Muscle layer of duodenum (tissue), 2 donors: ENCODE results near the gene NHLRC4.

Experiments used
- H3K27ac ChIP-seq: one replicate; pipeline ENCODE4 v1.7.0; 2013; ENCODE audit warnings: mild to moderate bottlenecking, low read length
- H3K27me3 ChIP-seq: one replicate; pipeline ENCODE4 v1.7.0; 2013; ENCODE audit warnings: low read depth, mild to moderate bottlenecking, control low read depth, low read length
- H3K36me3 ChIP-seq, 2 donors: one replicate each; pipeline ENCODE4 v1.7.0; 2013; ENCODE audit warnings: low read length in 2 of 2, control low read depth in 1 of 2, mild to moderate bottlenecking in 1 of 2; ENCODE audit not compliant: insufficient read depth in 2 of 2, control insufficient read depth in 1 of 2
- H3K4me1 ChIP-seq, 2 donors: one replicate each; pipeline ENCODE4 v1.7.0; 2013; ENCODE audit warnings: low read length in 2 of 2, mild to moderate bottlenecking in 2 of 2, control low read depth in 1 of 2, moderate library complexity in 1 of 2; ENCODE audit not compliant: insufficient read depth in 2 of 2, control insufficient read depth in 1 of 2
- H3K4me3 ChIP-seq, 2 donors: one replicate each; pipeline ENCODE4 v1.7.0; 2013; ENCODE audit warnings: low read length in 2 of 2, low read depth in 1 of 2, mild to moderate bottlenecking in 1 of 2
- H3K9me3 ChIP-seq, 2 donors: one replicate each; pipeline ENCODE4 v1.7.0; 2013; ENCODE audit warnings: low read length in 2 of 2, control low read depth in 1 of 2, mild to moderate bottlenecking in 1 of 2; ENCODE audit not compliant: control insufficient read depth in 1 of 2
- donor health status: healthy.

The NHLRC4 gene

GRCh38 chr16:603933-604332, 37.1 kb downstream of the NHLRC4 start:
- no peaks in the 10 kb centered on the region for H3K4me1 ChIP-seq
- no peak overlapping the region for H3K27ac ChIP-seq
- H3K9me3 ChIP-seq: peaks cover 0 to 6% of the 10 kb centered on the region in 2 donors
- H3K4me3 ChIP-seq: no peak overlapping the region
- H3K36me3 ChIP-seq: peaks cover 0 to 13% of the 10 kb centered on the region in 2 donors
- H3K27me3 ChIP-seq: no peaks in the 10 kb centered on the region

- peaks cover 0 to 6% of the 10 kb centered on the region in 2 donors for H3K9me3 ChIP-seq
- no peak overlapping the region for H3K4me3 ChIP-seq
- H3K27me3 ChIP-seq: no peaks in the 10 kb centered on the region
- no peak overlapping the region for H3K27ac ChIP-seq
- peaks cover 0 to 4% of the 10 kb centered on the region in 2 donors for H3K36me3 ChIP-seq
- peaks cover 0 to 10% of the 10 kb centered on the region in 2 donors for H3K4me1 ChIP-seq
Observed at GRCh38 chr16:606656-607307, 40.0 kb downstream of the NHLRC4 start.

GRCh38 chr16:608019-608418, 41.2 kb downstream of the NHLRC4 start:
- no peak overlapping the region for H3K27ac ChIP-seq
- no peaks in the 10 kb centered on the region for H3K27me3 ChIP-seq
- H3K9me3 ChIP-seq: peaks cover 0 to 6% of the 10 kb centered on the region in 2 donors
- H3K4me1 ChIP-seq: peaks cover 0 to 10% of the 10 kb centered on the region in 2 donors
- peaks cover 0 to 4% of the 10 kb centered on the region in 2 donors for H3K36me3 ChIP-seq
- H3K4me3 ChIP-seq: no peak overlapping the region

DNA sequence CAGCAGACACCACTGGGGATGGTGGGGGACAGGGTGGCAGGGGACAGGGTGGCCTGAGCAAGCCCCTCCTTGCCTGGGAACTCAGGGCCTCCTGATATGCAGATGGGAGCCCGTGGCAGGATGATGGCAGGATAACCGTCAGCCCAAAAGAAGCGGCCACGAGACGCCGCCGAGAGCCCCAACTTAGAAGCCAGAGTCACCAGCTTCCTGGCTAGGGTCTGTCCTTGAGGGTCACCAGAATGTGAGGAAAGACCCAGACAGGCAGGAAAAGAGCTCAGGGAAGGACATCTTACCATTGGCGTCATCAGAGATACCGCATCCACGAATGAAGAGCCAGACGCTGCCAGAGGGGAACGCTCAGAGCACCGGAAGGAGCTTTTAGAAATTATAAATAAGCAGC, 42.5 kb downstream of the NHLRC4 start:
- peaks cover 0 to 10% of the 10 kb centered on the region in 2 donors for H3K4me1 ChIP-seq
- no peak overlapping the region for H3K4me3 ChIP-seq
- no peak overlapping the region for H3K27ac ChIP-seq

GRCh38 chr16:609984-610383, 43.2 kb downstream of the NHLRC4 start:
- Histone ChIP-seq H3K27me3 (no peaks in the 10 kb centered on the region), H3K27ac (no peak overlapping the region)

More for the DNA sequence above, 42.5 kb downstream of the NHLRC4 start:
- no peaks in the 10 kb centered on the region for H3K27me3 ChIP-seq
- peaks cover 0 to 4% of the 10 kb centered on the region in 2 donors for H3K36me3 ChIP-seq
- peaks cover 0 to 6% of the 10 kb centered on the region in 2 donors for H3K9me3 ChIP-seq

GRCh38 chr16:610513-611381, 43.9 kb downstream of the NHLRC4 start:
- no peak overlapping the region for H3K27ac ChIP-seq
- H3K36me3 ChIP-seq: peaks cover 0 to 4% of the 10 kb centered on the region in 2 donors
- H3K9me3 ChIP-seq: no peaks in the 10 kb centered on the region
- H3K27me3 ChIP-seq: no peaks in the 10 kb centered on the region
- peaks cover 0 to 10% of the 10 kb centered on the region in 2 donors for H3K4me1 ChIP-seq
- H3K4me3 ChIP-seq: no peak overlapping the region

More at GRCh38 chr16:609984-610383, 43.2 kb downstream of the NHLRC4 start:
- peaks cover 0 to 10% of the 10 kb centered on the region in 2 donors for H3K4me1 ChIP-seq
- peaks cover 0 to 4% of the 10 kb centered on the region in 2 donors for H3K36me3 ChIP-seq
- H3K9me3 ChIP-seq: peaks cover 0 to 5% of the 10 kb centered on the region in 2 donors
- no peak overlapping the region for H3K4me3 ChIP-seq

DNA sequence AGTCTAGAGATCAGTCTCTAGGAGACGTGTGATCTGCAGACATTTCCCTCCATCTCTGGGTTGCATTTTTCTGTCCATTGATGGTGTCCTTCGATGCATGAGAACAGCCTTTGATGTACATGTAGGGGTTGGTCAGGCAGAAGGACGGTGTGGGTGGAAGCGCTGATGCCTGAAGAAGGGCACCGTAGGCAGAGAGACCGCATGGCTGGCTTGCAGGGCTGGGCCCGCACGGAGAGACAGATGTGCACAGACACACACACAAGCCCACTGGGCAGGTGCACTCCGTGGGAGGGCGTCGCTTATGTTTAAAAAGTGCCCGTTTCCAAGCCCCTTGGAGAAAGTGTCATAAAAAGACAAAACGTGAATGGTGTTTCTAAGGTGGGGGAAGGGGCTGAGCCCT, 48.3 kb downstream of the NHLRC4 start:
- Histone ChIP-seq H3K4me3 (no peak overlapping the region), H3K27me3 (no peaks in the 10 kb centered on the region), H3K9me3 (no peaks in the 10 kb centered on the region), H3K4me1 (peaks cover 0 to 9% of the 10 kb centered on the region in 2 donors), H3K27ac (no peak overlapping the region), H3K36me3 (peaks cover 0 to 6% of the 10 kb centered on the region in 2 donors)

DNA sequence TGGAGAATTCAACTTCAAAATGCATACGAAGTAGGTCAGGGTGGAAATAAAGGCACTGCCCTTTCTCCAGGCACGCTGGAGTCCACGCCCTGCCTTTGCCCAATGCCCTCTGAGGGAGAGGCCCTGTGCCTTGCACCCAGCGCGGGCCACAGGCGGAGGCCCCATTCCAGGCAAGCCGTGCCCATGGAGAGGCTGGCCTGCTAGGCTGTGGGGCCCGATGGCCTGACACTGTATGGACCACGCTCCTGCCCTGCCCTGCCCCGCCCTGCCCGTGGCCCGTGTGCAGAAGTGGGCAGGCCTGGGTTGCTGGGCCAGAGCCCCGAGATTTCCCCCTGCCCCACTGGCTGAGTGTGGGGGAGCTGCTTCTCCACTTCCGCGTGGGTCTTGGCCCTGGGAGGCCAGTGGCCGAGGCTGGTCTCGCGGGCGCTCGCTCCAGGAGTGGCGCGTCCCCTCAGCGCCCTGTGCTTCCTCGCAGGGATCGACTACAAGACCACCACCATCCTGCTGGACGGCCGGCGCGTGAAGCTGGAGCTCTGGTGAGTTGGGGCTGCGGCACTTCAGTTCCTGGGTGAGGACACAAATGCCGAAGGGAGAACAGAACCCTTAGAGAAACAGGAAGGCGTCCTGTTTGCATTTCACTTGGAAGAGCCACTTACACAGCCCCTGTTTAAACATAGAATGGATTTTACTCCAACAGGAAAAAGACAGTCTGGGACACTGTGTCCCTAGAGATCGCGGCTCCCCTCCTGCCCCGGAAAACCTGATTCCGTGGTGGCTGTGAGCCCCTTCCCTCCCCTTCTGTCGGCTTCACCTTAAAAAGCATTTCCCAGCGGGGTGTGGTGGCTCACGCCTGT, 50.2 kb downstream of the NHLRC4 start:
- Histone ChIP-seq H3K27ac (no peak overlapping the region), H3K4me1 (no peaks in the 10 kb centered on the region), H3K36me3 (peaks cover 0 to 6% of the 10 kb centered on the region in 2 donors), H3K27me3 (no peaks in the 10 kb centered on the region), H3K9me3 (no peaks in the 10 kb centered on the region), H3K4me3 (no peak overlapping the region)

GRCh38 chr16:617855-618254, 51.0 kb downstream of the NHLRC4 start:
- H3K36me3 ChIP-seq: peaks cover 0 to 6% of the 10 kb centered on the region in 2 donors
- no peak overlapping the region for H3K4me3 ChIP-seq
- H3K27ac ChIP-seq: no peak overlapping the region

More at GRCh38 chr16:617855-618254, 51.0 kb downstream of the NHLRC4 start:
- no peaks in the 10 kb centered on the region for H3K9me3 ChIP-seq
- H3K27me3 ChIP-seq: no peaks in the 10 kb centered on the region
- H3K4me1 ChIP-seq: no peaks in the 10 kb centered on the region
